BJ (cell line): ENCODE measurements around the gene SYT3. TPM values are rescaled to one million over a fixed set of nuclear protein-coding genes. Genes with fewer than 3 reads are reported as not detected.

ENCODE experiments used
- CTCF ChIA-PET: fragments of 350-600 bp; formaldehyde crosslinking; extraction: SDS; loops from one replicate; lab custom pipeline; 2021; ENCODE audit warnings: antibody characterized with exemption, inconsistent platforms; lab: Yijun Ruan, JAX
- POLR2A ChIA-PET: fragments of 300-600 bp; sonication (Branson Sonifier 250); formaldehyde crosslinking; extraction: SDS; loops from one replicate; lab custom pipeline; 2021; ENCODE audit warnings: antibody characterized with exemption; lab: Charles Lee
- DNase-seq: peaks from one replicate; pipeline ENCODE4 v3.0.0-alpha.2; 2011; ENCODE audit warnings: low read depth
- H3K27me3 ChIP-seq: 2 replicates; pipeline ENCODE4 v1.6.0; 2011; ENCODE audit warnings: low read length; ENCODE audit not compliant: control insufficient read depth, insufficient read depth
- H3K36me3 ChIP-seq: 2 replicates; pipeline ENCODE4 v1.5.1; 2011; ENCODE audit warnings: low read length; ENCODE audit not compliant: control insufficient read depth, insufficient read depth
- H3K4me3 ChIP-seq: 2 replicates; pipeline ENCODE4 v1.5.1; 2011; ENCODE audit warnings: low read depth, mild to moderate bottlenecking, control low read depth, low read length
- polyA plus RNA-seq: library from polyadenylated mRNA; depleted of rRNA; stranded (reverse); fragments of >200 nt; gene quantifications from 2 replicates; pipeline ENCODE4 v1.2.3, GENCODE V29; 2011
- TF ChIP-seq, protein P1 (sequence below): IDR thresholded peaks from 2 replicates; pipeline ENCODE4 v1.5.1; 2011; ENCODE audit warnings: low read depth, mild to moderate bottlenecking, control low read depth, inconsistent platforms, low read length, moderate library complexity; ENCODE audit not compliant: insufficient read depth

The SYT3 gene
- polyA plus RNA-seq, 1 experiment = 0.11 TPM

DNA sequence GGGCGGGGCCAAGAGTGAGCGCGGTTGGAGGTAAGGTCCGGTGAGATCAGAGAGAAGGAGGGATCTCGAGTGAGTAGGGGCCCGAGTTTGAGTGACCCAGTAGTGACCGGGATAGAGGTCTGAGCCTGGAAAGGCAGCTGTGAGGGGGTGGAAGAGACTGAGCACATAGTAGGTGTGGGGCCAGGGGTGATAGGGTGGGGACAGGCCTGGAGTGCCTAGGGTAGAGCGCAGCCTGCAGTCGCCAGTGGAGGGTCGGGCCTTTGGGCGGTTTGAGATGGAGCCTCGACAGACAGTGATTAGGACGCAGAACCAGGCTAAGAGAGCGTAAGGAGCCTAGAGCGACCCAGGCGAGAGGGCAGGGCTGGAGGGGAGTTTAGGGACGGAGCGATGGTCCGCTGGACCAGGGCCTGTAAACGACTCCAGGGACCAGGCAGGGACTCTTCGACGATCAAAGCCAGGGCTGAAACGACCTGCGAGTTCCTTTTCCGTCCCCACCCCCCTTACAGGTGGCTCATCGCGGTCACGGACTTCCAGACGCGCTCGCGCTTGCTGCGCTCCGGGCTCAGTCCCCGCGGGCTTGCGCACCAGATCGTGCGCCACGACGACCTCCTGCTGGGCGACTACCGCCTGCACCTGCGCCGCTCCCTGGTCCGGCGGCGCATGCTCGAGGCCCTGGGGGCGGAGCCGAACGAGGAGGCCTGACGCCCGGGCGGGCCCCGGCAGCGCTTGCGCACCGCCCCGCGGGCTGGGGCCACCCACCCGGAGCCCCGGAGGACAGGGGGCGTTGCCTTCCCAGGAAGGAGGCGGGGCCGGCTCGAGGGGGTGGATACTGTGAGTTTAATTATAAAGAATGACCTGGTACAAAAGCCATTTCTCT, 19.0 kb upstream of the SYT3 start:
- TF ChIP-seq, protein P1, sequence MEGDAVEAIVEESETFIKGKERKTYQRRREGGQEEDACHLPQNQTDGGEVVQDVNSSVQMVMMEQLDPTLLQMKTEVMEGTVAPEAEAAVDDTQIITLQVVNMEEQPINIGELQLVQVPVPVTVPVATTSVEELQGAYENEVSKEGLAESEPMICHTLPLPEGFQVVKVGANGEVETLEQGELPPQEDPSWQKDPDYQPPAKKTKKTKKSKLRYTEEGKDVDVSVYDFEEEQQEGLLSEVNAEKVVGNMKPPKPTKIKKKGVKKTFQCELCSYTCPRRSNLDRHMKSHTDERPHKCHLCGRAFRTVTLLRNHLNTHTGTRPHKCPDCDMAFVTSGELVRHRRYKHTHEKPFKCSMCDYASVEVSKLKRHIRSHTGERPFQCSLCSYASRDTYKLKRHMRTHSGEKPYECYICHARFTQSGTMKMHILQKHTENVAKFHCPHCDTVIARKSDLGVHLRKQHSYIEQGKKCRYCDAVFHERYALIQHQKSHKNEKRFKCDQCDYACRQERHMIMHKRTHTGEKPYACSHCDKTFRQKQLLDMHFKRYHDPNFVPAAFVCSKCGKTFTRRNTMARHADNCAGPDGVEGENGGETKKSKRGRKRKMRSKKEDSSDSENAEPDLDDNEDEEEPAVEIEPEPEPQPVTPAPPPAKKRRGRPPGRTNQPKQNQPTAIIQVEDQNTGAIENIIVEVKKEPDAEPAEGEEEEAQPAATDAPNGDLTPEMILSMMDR = no peak
- H3K36me3 ChIP-seq = no peaks in the 10 kb centered on the region
- CTCF ChIA-PET = interaction anchor here (0.7 kb wide), 2 partner anchors 11 to 290 kb away, joined by 3 read pairs; no protein-coding TSS in a partner anchor
- POLR2A ChIA-PET = no interaction called here
- H3K27me3 ChIP-seq = 0 out of 2 replicates have a peak, but pooled peaks cover 2% of the 10 kb centered on the region
- peak overlapping the region; percentile 55 for H3K4me3 ChIP-seq
- no peak for DNase-seq

DNA sequence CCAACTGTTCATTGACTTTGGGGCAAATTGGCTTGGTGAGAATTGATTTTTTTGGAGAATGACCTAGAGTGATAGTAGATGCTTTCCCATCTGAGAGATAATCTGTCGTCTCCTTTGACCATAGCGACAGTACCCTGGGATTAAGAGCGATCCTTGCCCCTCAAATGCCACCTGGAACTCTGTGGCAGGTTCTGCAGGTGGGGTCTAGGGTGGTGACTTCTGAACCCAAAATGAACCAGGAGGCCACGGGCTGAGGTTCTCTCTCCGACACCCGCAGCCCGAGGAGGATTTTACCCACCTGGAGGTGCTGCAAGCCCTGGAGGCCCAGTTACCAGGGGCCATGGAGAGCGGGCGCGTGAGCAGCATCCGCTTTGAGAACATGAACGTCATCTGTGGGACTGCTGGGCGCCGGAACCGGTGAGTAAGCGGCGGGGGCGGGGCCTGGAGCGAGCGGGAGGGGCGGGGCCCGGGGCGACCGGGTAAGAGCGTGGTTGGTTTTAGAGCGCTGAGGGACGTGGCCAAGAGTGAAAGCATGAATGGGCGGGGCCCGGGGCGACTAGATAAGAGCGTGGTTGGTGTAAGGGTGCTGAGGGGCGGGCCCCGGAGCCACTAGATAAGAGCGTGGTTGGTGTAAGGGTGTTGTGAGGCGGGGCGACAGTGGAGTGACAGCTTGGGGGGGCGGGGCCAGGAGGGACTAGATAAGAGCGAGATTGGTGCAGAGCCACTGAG, 18.2 kb upstream of the SYT3 start:
- Histone ChIP-seq H3K27me3 (0 out of 2 replicates have a peak, but pooled peaks cover 2% of the 10 kb centered on the region), H3K36me3 (no peaks in the 10 kb centered on the region), H3K4me3 (peak overlapping the region; percentile 55)
- CTCF ChIA-PET = interaction anchor here (0.7 kb wide), 2 partner anchors 12 to 289 kb away, joined by 3 read pairs; no protein-coding TSS in a partner anchor
- TF ChIP-seq, protein P1 = no peak
- peak; percentile 91 for DNase-seq
- POLR2A ChIA-PET = no interaction called here

DNA sequence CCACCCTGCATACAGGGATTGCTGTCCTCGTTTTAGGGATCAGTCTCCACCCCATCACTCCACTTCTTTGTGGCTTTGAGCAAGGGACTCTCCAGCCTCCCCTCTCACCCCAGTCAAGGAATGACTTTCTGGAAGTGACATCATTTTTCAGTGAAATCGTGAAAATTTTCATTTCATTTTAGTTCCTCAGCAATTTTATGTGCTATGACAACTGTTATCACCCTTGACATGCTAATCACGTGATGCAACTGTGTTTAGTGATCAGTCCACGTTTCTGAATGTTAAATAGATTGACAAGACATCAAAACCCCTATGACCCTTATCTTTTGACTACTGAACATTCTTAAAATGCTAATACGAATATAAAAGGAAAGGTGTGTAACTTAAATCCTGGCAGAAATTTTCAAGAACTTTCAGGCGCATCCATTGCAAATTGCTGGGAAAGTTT, 17.6 kb upstream of the SYT3 start:
- no peak for DNase-seq
- POLR2A ChIA-PET = no interaction called here
- TF ChIP-seq, protein P1 = no peak
- Histone ChIP-seq H3K27me3 (0 out of 2 replicates have a peak, but pooled peaks cover 3% of the 10 kb centered on the region), H3K36me3 (no peaks in the 10 kb centered on the region), H3K4me3 (no peak overlapping the region)
- CTCF ChIA-PET = no interaction called here

DNA sequence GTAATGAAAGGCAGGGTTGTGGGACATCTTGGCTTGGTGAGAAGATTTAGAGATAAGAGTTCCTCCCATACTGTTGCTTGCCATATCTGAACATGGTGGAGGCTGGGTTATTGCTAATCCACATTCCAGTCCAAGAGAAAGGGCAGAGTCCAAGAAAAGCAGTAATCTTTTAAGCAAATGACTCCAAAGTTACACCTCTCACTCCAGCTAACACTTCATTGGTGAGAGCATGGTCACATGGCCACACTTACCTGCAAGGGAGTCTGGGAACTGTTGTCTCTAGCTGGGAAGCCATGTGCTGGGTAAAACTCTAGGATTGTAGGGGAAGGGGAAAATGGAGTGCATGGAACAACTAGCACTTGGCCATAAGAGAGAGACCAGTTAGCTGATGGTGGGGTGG, 15.2 kb upstream of the SYT3 start:
- ChIA-PET CTCF (interaction anchor here (2.1 kb wide), 1 partner anchor 15 kb away, joined by 8 read pairs; no protein-coding TSS in a partner anchor), POLR2A (no interaction called here)
- DNase-seq = no peak
- no peak overlapping the region for H3K4me3 ChIP-seq
- H3K27me3 ChIP-seq = peaks cover 1% of the 10 kb centered on the region; the same call in 1 of the 2 replicates
- H3K36me3 ChIP-seq = no peaks in the 10 kb centered on the region
- TF ChIP-seq, protein P1 = no peak

DNA sequence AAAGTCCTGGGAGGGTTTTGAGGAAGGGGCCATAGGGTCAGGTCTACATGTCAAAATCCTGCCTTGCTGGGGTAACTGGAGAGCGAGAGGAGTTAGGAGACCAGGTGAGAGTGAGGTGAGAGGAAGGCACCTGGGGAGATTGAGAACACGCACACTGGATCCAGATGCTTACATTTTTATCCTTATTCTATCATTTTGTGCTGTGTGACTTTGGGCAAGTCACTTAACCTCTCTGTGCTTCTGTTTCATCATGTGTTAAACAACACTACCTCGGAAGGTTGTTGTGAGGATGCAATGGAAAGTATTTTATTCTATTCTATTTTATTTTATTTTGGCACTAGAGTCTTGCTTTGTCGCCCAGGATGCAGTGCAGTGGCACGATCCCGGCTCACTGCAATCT, 13.0 kb upstream of the SYT3 start:
- Histone ChIP-seq H3K27me3 (peaks cover 1% of the 10 kb centered on the region; the same call in 1 of the 2 replicates), H3K4me3 (no peak overlapping the region), H3K36me3 (no peaks in the 10 kb centered on the region)
- TF ChIP-seq, protein P1 = no peak
- ChIA-PET CTCF (no interaction called here), POLR2A (no interaction called here)
- DNase-seq = no peak
